ENCODE measurements around the gene ZCCHC7. TPM values are rescaled to one million over a fixed set of nuclear protein-coding genes. Genes with fewer than 3 reads are reported as not detected.

The ZCCHC7 gene
- total RNA-seq, 4 donors from 2014 or later: 12.1 to 19.1 (median 15.6) TPM

GRCh38 chr9:37292896-37293295 lies 172.5 kb downstream of the ZCCHC7 start:
- Histone ChIP-seq H3K9me3 (no peaks in the 10 kb centered on the region), H3K27me3 (no peaks in the 10 kb centered on the region), H3K4me1 (peaks cover 5 to 27% (median 16%) of the 10 kb centered on the region in 4 donors), H3K27ac (replicated peaks in 1 of 4) (no peak overlapping the region), H3K36me3 (no peaks in the 10 kb centered on the region), H3K4me3 (no peak overlapping the region)
- intact Hi-C loops (cut with DNase I): no loop called here
- DNase-seq (ENCODE audit: extremely low spot score): no peak
- TF ChIP-seq POLR2A (IDR thresholded peaks at IDR 0.05; ENCODE audit: low read depth): no peak
- no peak for TF ChIP-seq EP300 (IDR thresholded peaks at IDR 0.05)
- no peak for TF ChIP-seq POLR2AphosphoS5 (IDR thresholded peaks at IDR 0.05)
- no peak for TF ChIP-seq CTCF (IDR thresholded peaks at IDR 0.05)

GRCh38 chr9:37293664-37294524 lies 173.5 kb downstream of the ZCCHC7 start:
- intact Hi-C loops (cut with DNase I): no loop called here
- Histone ChIP-seq H3K4me1 (peaks cover 5 to 27% (median 16%) of the 10 kb centered on the region in 4 donors), H3K36me3 (no peaks in the 10 kb centered on the region), H3K4me3 (no peak overlapping the region), H3K27me3 (no peaks in the 10 kb centered on the region), H3K9me3 (no peaks in the 10 kb centered on the region), H3K27ac (replicated peaks in 1 of 4) (no peak overlapping the region)
- TF ChIP-seq POLR2AphosphoS5 (IDR thresholded peaks at IDR 0.05) (no peak), EP300 (IDR thresholded peaks at IDR 0.05) (no peak), POLR2A (IDR thresholded peaks at IDR 0.05; ENCODE audit: low read depth) (no peak), CTCF (IDR thresholded peaks at IDR 0.05) (no peak)
- 73% methylated on average over 3 of the region's 3 CpGs for WGBS
- no peak for DNase-seq (ENCODE audit: extremely low spot score)

- Histone ChIP-seq H3K36me3 (no peaks in the 10 kb centered on the region), H3K9me3 (no peaks in the 10 kb centered on the region), H3K4me1 (peaks cover 5 to 27% (median 16%) of the 10 kb centered on the region in 4 donors), H3K27ac (replicated peaks in 1 of 4) (no peak overlapping the region), H3K4me3 (no peak overlapping the region), H3K27me3 (no peaks in the 10 kb centered on the region)
- WGBS: 94% methylated on average over 1 of the region's 1 CpG
- intact Hi-C loops (cut with DNase I): no loop called here
- TF ChIP-seq EP300 (IDR thresholded peaks at IDR 0.05): no peak
- no peak for TF ChIP-seq POLR2A (IDR thresholded peaks at IDR 0.05; ENCODE audit: low read depth)
- no peak for TF ChIP-seq POLR2AphosphoS5 (IDR thresholded peaks at IDR 0.05)
- TF ChIP-seq CTCF (IDR thresholded peaks at IDR 0.05): no peak
- no peak for DNase-seq (ENCODE audit: extremely low spot score)
These were observed 174.8 kb downstream of the ZCCHC7 start for GRCh38 chr9:37295178-37295577.

- DNase-seq (ENCODE audit: extremely low spot score): no peak
- no peaks in the 10 kb centered on the region for H3K9me3 ChIP-seq
- no peak overlapping the region for H3K4me3 ChIP-seq
- H3K27ac ChIP-seq (replicated peaks in 1 of 4): no peak overlapping the region
- no peaks in the 10 kb centered on the region for H3K36me3 ChIP-seq
- TF ChIP-seq EP300 (IDR thresholded peaks at IDR 0.05): no peak
- no peak for TF ChIP-seq POLR2A (IDR thresholded peaks at IDR 0.05; ENCODE audit: low read depth)
- TF ChIP-seq POLR2AphosphoS5 (IDR thresholded peaks at IDR 0.05): no peak
- no peak for TF ChIP-seq CTCF (IDR thresholded peaks at IDR 0.05)
- peaks cover 5 to 23% (median 16%) of the 10 kb centered on the region in 4 donors for H3K4me1 ChIP-seq
- H3K27me3 ChIP-seq: no peaks in the 10 kb centered on the region
- intact Hi-C loops (cut with DNase I): no loop called here
These were observed 175.4 kb downstream of the ZCCHC7 start for GRCh38 chr9:37295796-37296195.
